Activated T-cell treated with anti-CD3 and anti-CD28 coated beads, Interleukin-2, amount 50 U/mL, for 72 hours (primary cell): Measurements from ENCODE around the gene LTB. TPM values are rescaled to one million over a fixed set of nuclear protein-coding genes. Genes with fewer than 3 reads are reported as not detected.

Experiments used
- ATAC-seq, 2 donors: fragments of 150-1000 bp; cut with Tn5 transposase; replicated peaks in 1 of 2; 2 replicates each; pipeline ENCODE4 v1.10.0; 2021; ENCODE audit warnings: moderate library complexity in 2 of 2, mild to moderate bottlenecking in 1 of 2
- DNase-seq, 2 donors: peaks; one replicate each; pipeline ENCODE4 v3.0.0; 2021 to 2022; ENCODE audit warnings: mixed read lengths in 1 of 2
- H3K27ac Mint-ChIP-seq: one replicate; pipeline ENCODE4 v1.8.0; 2022; ENCODE audit warnings: mild to moderate bottlenecking, moderate library complexity, mixed read lengths
- H3K27me3 Mint-ChIP-seq: one replicate; pipeline ENCODE4 v1.8.0; 2022; ENCODE audit warnings: low read depth, mixed read lengths
- H3K36me3 Mint-ChIP-seq, 2 donors: one replicate each; pipeline ENCODE4 v1.8.0; 2022; ENCODE audit warnings: mixed read lengths in 2 of 2, mild to moderate bottlenecking in 1 of 2; ENCODE audit not compliant: insufficient read depth in 2 of 2
- H3K4me1 Mint-ChIP-seq: one replicate; pipeline ENCODE4 v1.8.0; 2022; ENCODE audit warnings: low read depth, mixed read lengths
- H3K4me3 Mint-ChIP-seq, 2 donors: one replicate each; pipeline ENCODE4 v1.8.0; 2022; ENCODE audit warnings: mild to moderate bottlenecking in 2 of 2, mixed read lengths in 2 of 2, moderate library complexity in 2 of 2
- H3K9me3 Mint-ChIP-seq, 2 donors: one replicate each; pipeline ENCODE4 v1.8.0; 2022; ENCODE audit warnings: mixed read lengths in 2 of 2
- total RNA-seq, 2 donors: library from RNA; stranded (reverse); gene quantifications; one replicate each; pipeline ENCODE4 v1.2.3, GENCODE V29; 2022

LTB gene, protein sequence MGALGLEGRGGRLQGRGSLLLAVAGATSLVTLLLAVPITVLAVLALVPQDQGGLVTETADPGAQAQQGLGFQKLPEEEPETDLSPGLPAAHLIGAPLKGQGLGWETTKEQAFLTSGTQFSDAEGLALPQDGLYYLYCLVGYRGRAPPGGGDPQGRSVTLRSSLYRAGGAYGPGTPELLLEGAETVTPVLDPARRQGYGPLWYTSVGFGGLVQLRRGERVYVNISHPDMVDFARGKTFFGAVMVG
- 10 to 100 TPM; 43.4 to 61.8 TPM for total RNA-seq

DNA sequence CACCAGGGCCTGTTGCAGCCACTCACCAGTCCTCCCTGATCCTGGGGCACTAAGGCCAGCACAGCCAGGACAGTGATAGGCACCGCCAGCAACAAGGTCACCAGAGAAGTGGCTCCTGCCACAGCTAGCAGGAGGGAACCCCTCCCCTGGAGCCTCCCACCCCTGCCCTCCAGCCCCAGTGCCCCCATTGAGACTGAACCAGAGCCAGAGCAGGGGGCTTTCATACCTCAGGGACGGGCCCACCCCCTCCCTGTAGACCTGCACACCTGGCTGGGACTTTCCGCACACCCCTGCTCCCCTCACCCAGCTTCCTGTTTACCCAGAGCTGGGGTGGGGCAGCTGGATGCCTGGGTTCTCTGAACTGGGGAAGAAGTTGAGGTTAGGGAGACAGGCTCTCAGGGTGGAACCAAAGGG lies at the start of gene LTB:
TSS of gene LTB (minus strand) at position 195 of the 414 bp plus-strand sequence. CDS start at position 188, 7 bp downstream.
- Mint-ChIP-seq H3K27me3 (no peaks in the 10 kb centered on the region), H3K36me3 (peaks cover 8 to 9% of the 10 kb centered on the region in 2 donors), H3K9me3 (no peaks in the 10 kb centered on the region), H3K27ac (peak within 1 kb of the TSS; percentile 97), H3K4me1 (peaks cover 94% of the 10 kb centered on the region), H3K4me3 (peak within 1 kb of the TSS; percentile 91 to 100)
- ATAC-seq (peak in 1 of 2 donors; percentile 5), DNase-seq (peak in 1 of 2 donors; percentile 41)

GRCh38 chr6:31631681-31632278 lies 49.6 kb upstream of the LTB start:
- Mint-ChIP-seq H3K36me3 (peaks cover 21 to 53% of the 10 kb centered on the region in 2 donors), H3K4me3 (no peak overlapping the region)
- DNase-seq: no peak

DNA sequence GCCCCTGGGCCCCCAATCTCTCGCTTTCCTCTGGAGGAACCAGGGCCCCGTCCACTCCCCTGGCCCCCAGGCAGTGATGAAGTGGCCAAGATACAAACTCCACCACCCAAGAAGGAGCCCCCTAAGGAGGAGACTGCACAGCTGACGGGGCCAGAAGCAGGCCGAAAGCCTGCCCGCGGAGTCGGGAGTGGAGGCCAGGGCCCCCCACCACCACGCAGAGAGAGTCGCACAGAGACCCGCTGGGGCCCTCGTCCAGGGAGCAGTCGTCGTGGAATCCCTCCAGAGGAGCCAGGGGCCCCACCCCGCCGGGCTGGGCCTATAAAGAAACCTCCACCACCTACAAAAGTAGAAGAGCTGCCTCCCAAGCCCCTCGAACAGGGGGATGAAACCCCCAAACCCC lies 49.0 kb upstream of the LTB start:
- ATAC-seq (no peak), DNase-seq (no peak)
- H3K9me3 Mint-ChIP-seq: no peaks in the 10 kb centered on the region
- peaks cover 21% of the 10 kb centered on the region for H3K4me1 Mint-ChIP-seq
- no peak overlapping the region for H3K27ac Mint-ChIP-seq
- peaks cover 23 to 58% of the 10 kb centered on the region in 2 donors for H3K36me3 Mint-ChIP-seq
- no peaks in the 10 kb centered on the region for H3K27me3 Mint-ChIP-seq
- H3K4me3 Mint-ChIP-seq: no peak overlapping the region

More at GRCh38 chr6:31631681-31632278, 49.6 kb upstream of the LTB start:
- Mint-ChIP-seq H3K27me3 (no peaks in the 10 kb centered on the region), H3K9me3 (no peaks in the 10 kb centered on the region), H3K27ac (no peak overlapping the region), H3K4me1 (peaks cover 21% of the 10 kb centered on the region)
- ATAC-seq: no peak

- ATAC-seq (no peak), DNase-seq (no peak)
- Mint-ChIP-seq H3K4me3 (no peak overlapping the region), H3K27ac (no peak overlapping the region), H3K9me3 (no peaks in the 10 kb centered on the region), H3K4me1 (peaks cover 23% of the 10 kb centered on the region), H3K27me3 (no peaks in the 10 kb centered on the region), H3K36me3 (peaks cover 24 to 59% of the 10 kb centered on the region in 2 donors)
Observed at GRCh38 chr6:31630177-31630934, 48.1 kb upstream of the LTB start.

DNA sequence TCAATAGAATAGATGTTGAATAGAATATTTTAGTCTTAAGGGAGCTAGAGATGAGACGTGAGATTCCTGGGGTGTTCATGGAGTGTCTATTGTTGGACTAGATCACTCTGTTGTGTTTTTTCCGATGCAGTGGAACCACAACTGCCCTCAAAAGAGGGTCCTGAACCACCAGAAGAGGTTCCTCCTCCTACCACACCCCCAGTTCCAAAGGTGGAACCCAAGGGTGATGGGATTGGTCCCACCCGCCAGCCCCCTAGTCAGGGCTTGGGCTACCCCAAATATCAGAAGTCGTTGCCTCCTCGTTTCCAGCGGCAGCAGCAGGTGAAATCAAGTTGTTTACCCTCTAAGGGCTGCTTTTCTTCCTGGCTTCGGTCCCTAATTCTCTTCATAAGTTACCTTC lies 46.8 kb upstream of the LTB start:
- no peaks in the 10 kb centered on the region for H3K9me3 Mint-ChIP-seq
- H3K4me3 Mint-ChIP-seq: no peak overlapping the region
- peaks cover 24% of the 10 kb centered on the region for H3K4me1 Mint-ChIP-seq
- no peak for DNase-seq
- ATAC-seq: no peak
- no peaks in the 10 kb centered on the region for H3K27me3 Mint-ChIP-seq
- no peak overlapping the region for H3K27ac Mint-ChIP-seq
- peaks cover 22 to 64% of the 10 kb centered on the region in 2 donors for H3K36me3 Mint-ChIP-seq

- Mint-ChIP-seq H3K4me3 (no peak overlapping the region), H3K36me3 (peaks cover 23 to 65% of the 10 kb centered on the region in 2 donors), H3K9me3 (no peaks in the 10 kb centered on the region), H3K27me3 (no peaks in the 10 kb centered on the region), H3K27ac (no peak overlapping the region), H3K4me1 (peaks cover 22% of the 10 kb centered on the region)
- ATAC-seq: no peak
- DNase-seq: no peak
Observed at GRCh38 chr6:31627690-31628287, 45.6 kb upstream of the LTB start.

DNA sequence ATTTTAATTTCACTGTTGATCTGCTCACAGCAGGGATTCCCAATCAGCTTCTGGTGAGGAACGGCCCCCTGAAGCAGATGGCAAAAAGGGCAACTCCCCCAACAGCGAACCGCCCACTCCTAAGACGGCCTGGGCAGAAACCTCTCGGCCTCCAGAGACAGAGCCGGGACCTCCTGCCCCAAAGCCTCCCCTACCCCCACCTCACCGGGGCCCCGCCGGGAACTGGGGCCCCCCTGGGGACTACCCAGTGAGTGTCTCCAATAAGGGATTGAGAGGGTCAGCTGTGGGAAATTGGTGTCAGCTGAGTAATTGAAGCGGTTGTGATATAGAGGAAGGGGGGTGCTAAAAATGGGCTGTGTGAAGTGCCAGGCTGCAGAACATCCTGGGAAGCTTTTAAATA lies 44.7 kb upstream of the LTB start:
- peak overlapping the region; percentile 30 for H3K27ac Mint-ChIP-seq
- no peak overlapping the region for H3K4me3 Mint-ChIP-seq
- no peak for DNase-seq
- H3K4me1 Mint-ChIP-seq: peaks cover 30% of the 10 kb centered on the region
- no peak for ATAC-seq
- no peaks in the 10 kb centered on the region for H3K9me3 Mint-ChIP-seq
- H3K27me3 Mint-ChIP-seq: no peaks in the 10 kb centered on the region
- peaks cover 29 to 64% of the 10 kb centered on the region in 2 donors for H3K36me3 Mint-ChIP-seq

- Mint-ChIP-seq H3K4me1 (peaks cover 20% of the 10 kb centered on the region), H3K27ac (no peak overlapping the region), H3K36me3 (peaks cover 27 to 53% of the 10 kb centered on the region in 2 donors), H3K4me3 (no peak overlapping the region), H3K27me3 (no peaks in the 10 kb centered on the region), H3K9me3 (no peaks in the 10 kb centered on the region)
- DNase-seq (no peak), ATAC-seq (no peak)
Observed at GRCh38 chr6:31624070-31624469, 41.8 kb upstream of the LTB start.

DNA sequence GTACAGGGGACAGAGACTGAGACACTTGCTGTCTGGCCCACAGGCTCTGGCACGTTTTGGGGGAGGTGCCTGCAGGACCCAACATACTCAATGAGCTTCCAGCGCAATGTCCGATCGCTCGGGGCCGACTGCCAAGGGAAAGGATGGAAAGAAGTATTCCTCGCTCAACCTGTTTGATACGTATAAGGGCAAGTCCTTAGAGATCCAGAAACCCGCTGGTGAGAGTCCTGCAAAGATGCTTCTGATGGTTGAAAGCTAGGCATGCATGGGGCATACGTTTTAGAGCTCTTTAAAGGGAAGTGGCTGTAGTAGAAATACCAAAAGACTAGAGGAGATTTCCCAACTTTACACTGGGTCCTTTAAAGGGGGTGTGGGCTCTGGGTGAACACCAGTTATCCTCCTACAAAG lies 40.5 kb upstream of the LTB start:
- no peak for DNase-seq
- Mint-ChIP-seq H3K4me3 (peak overlapping the region; percentile 85 to 97), H3K27ac (peak overlapping the region; percentile 98), H3K27me3 (no peaks in the 10 kb centered on the region), H3K36me3 (peaks cover 26 to 48% of the 10 kb centered on the region in 2 donors), H3K4me1 (peaks cover 33% of the 10 kb centered on the region), H3K9me3 (no peaks in the 10 kb centered on the region)
- no peak for ATAC-seq

DNA sequence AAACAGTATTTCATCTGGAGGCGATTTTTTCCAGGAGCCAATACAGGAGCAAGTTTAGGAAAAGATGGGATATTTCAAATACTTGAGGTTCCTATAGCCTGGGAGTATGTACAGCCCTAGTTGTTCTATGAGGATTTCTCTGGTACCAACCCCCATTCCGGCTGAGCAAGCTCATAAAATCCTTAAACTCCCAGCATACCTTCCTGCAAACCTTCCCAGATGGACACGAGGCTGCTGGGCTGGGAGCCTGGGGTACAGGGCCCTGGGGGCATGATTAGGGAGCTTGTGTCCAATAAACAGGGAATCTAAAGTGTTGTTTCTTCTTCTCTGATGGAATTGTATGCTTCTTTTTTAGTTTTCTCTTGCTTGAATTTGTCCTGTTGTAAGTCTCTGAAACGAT lies 39.8 kb upstream of the LTB start:
- DNase-seq: no peak
- Mint-ChIP-seq H3K27me3 (no peaks in the 10 kb centered on the region), H3K4me3 (peak overlapping the region; percentile 85 to 97), H3K4me1 (peaks cover 39% of the 10 kb centered on the region), H3K27ac (peak overlapping the region; percentile 98), H3K36me3 (peaks cover 20 to 41% of the 10 kb centered on the region in 2 donors), H3K9me3 (no peaks in the 10 kb centered on the region)
- ATAC-seq: no peak

DNA sequence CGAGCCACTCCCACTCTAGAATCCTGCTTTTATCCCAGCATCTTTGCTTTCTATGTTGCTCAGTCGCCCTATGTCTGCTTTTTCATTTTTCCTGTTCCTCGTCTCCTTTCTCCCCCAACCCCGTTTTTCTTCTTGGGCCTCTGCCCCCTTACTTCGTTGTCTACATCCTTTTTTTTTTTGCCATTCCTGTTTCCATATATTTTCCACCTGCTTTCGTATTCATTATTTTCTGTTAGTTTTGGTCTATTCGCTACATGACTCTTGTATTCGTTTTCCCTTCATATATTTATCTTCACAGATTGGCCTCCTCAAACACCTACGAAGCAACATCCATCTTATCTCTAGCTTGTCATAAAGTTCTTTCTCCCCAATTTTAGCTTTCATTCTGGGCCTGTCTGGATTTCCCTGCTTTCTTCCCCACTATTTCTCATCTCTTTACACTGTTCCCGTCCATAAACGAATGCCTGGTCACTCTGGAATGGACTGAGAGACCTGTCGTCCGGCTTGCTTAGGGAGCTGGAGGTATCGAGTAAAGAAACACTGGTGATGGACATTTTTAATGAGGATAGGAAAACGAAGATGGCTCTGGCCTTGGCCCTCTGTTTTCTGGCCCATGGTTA lies 39.2 kb upstream of the LTB start:
- DNase-seq: no peak
- no peak for ATAC-seq
- H3K9me3 Mint-ChIP-seq: no peaks in the 10 kb centered on the region
- H3K4me3 Mint-ChIP-seq: peak overlapping the region; percentile 85 to 97
- H3K27ac Mint-ChIP-seq: peak overlapping the region; percentile 98
- H3K36me3 Mint-ChIP-seq: peaks cover 18 to 39% of the 10 kb centered on the region in 2 donors
- H3K27me3 Mint-ChIP-seq: no peaks in the 10 kb centered on the region
- peaks cover 45% of the 10 kb centered on the region for H3K4me1 Mint-ChIP-seq

GRCh38 chr6:31620586-31621319 lies 38.5 kb upstream of the LTB start, which contains the start of gene PRRC2A:
PRRC2A (plus strand) TSS chr6:31620715; CDS start chr6:31622790, 2,075 bp downstream.
- peaks cover 15 to 32% of the 10 kb centered on the region in 2 donors for H3K36me3 Mint-ChIP-seq
- H3K4me1 Mint-ChIP-seq: peaks cover 51% of the 10 kb centered on the region
- DNase-seq: peak; percentile 85 to 97
- H3K9me3 Mint-ChIP-seq: no peaks in the 10 kb centered on the region
- H3K27ac Mint-ChIP-seq: peak within 1 kb of the TSS; percentile 98
- H3K27me3 Mint-ChIP-seq: no peaks in the 10 kb centered on the region
- ATAC-seq: peak; percentile 36 to 67
- H3K4me3 Mint-ChIP-seq: peak within 1 kb of the TSS; percentile 85 to 97
